GOT3 (cell line): ENCODE results near the gene CCDC179.

Experiments used
- DNase-seq: peaks from one replicate; lab custom pipeline; 2025; ENCODE audit warnings: mixed read lengths; lab: John Stamatoyannopoulos, UW

CCDC179 gene

DNA sequence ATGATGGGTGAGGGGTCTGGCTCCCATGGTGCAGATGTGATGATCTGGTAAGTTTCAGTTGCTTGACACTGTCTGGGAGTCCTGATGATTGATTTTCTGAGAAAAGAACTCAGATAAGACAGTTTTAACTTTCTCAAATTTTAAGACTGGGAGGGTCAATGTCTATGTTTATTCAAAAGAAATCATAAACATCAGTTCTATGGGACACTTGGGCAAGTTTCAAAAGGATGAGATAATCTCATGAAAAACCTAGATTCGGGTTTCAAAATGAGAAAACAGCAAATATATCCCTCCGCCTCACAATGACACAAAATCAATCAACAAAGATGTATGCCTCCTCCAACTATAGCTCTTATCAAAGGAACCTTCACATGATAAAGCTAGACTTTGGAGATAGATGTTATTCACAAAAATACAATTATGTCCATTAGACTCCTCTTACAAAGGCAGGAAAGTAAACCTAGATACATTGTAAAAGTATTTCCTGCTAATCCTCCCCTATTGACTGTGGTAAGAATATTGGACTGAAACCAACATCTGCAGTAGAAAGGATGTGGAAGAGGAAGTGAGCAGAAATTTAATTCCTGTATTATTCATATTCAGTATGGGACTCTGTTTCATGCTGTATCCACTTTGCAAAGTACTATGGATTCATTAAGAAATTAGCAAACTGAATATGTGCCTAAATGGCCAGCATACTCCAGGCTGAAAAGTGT, 52.3 kb downstream of the CCDC179 start:
- no peak for DNase-seq

DNA sequence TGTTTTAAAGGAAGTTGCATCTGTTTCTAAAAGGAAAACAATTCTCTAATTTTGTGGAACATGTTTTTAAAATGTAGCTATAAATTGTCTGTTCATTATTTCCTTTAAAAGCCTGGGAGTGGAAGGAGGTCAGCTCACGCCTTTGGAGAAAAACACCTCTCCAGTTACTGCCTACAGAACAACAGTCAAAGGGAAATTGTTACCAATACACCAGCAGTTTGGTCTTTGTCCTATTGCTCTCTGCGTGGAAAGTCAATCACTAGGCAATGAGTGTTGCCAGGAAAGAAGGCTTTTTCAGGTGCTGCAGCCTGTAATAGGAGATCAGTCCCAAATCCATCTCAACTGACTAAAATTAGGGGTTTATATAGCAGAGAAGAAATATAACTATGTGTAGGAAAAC, 52.9 kb downstream of the CCDC179 start:
- no peak for DNase-seq

DNA sequence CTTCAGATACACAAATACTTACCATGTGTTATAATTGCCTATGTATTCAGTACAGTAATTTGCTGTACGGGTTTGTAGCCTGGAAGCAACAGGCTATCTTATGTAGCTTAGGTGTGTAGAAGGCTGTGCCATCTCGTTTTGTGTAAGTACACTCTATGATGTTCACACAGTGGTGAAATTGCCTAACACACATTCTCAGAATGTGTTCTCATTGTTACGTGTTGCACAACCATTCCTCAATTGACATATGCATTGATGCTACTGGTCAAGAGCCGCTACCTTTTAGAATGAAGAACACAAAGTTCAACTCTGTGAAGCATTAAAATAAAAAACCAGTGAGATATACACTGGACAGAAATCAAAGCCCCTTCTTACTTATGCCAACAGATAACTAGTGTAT, 57.4 kb downstream of the CCDC179 start:
- no peak for DNase-seq

DNA sequence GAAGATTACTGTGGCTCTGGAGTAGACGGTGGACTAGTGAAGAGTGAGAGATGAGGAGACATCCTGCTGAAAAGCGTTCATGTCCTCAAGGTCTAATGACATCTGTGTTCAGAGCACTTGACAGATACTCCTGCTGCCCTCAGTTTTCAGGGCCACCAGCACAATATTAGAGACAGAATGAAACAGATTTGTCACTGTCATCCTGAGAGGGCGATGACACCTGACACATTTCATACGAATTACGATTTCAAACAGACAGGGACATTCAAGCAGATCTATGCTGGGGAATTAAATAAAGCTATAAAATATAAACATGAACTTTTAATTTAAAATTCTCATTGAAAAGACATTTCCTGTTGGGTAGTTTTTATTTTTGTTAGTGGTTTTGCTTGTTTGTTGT, 59.8 kb downstream of the CCDC179 start:
- DNase-seq, result no peak

DNA sequence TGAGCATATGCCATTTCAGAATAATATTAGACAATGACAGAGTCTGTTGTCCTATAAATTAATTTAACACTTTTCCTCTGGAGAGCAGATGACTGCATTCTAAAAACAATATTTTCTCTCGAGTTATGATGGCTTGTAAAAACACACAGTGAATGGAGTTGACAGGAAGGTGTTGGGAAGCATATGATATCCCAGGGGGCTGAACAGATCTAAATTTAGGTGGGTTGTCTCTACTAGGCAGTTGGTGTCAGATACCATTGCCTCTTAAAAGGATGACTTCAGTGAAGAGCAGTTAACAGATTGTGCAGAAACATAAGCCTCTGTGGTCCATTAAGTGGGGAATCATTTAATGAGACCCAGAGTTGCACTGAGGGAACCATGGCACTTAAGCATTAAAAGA, 61.4 kb downstream of the CCDC179 start:
- no peak for DNase-seq

DNA sequence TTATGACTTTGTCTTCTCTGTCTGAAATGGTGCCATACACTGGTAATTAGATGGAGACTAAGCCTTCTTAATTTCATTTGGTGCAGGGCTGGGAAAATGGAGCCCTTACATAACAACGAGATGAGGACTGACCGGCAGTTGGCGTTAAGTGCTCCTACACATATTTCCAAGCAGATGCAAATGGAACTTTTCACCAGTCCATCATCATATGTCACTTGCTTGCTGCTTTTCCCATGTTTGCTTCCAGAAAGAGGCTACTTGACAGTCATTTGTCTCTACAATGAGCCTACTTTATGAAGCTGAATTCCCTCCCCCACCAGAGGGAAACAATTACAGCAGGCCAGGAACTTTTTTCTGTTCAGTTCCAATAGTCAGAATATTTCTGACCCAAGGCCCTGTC, 63.2 kb downstream of the CCDC179 start:
- no peak for DNase-seq
